C4-2B (cell line): Measurements from ENCODE around the gene PFKP.

ENCODE experiments used
- H3K27ac ChIP-seq: fragments of 450-650 bp; 2 replicates; pipeline ENCODE4 v1.5.1; 2017
- ZFX ChIP-seq: fragments of 450-650 bp; IDR thresholded peaks from 2 replicates; pipeline ENCODE4 v1.6.1; 2017
- TF ChIP-seq, protein P1 (sequence below): fragments of 450-650 bp; conservative IDR thresholded peaks from 2 replicates; pipeline ENCODE4 v1.5.1; 2017; ENCODE audit warnings: mild to moderate bottlenecking

PFKP gene

GRCh38 chr10:3145366-3145765 lies 78.0 kb downstream of the PFKP start:
- no peak overlapping the region for H3K27ac ChIP-seq
- TF ChIP-seq, protein P1, sequence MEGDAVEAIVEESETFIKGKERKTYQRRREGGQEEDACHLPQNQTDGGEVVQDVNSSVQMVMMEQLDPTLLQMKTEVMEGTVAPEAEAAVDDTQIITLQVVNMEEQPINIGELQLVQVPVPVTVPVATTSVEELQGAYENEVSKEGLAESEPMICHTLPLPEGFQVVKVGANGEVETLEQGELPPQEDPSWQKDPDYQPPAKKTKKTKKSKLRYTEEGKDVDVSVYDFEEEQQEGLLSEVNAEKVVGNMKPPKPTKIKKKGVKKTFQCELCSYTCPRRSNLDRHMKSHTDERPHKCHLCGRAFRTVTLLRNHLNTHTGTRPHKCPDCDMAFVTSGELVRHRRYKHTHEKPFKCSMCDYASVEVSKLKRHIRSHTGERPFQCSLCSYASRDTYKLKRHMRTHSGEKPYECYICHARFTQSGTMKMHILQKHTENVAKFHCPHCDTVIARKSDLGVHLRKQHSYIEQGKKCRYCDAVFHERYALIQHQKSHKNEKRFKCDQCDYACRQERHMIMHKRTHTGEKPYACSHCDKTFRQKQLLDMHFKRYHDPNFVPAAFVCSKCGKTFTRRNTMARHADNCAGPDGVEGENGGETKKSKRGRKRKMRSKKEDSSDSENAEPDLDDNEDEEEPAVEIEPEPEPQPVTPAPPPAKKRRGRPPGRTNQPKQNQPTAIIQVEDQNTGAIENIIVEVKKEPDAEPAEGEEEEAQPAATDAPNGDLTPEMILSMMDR, result no peak
- no peak for TF ChIP-seq ZFX

- H3K27ac ChIP-seq, result no peak overlapping the region
- no peak for TF ChIP-seq ZFX
- TF ChIP-seq, protein P1, result no peak
These were observed 78.9 kb downstream of the PFKP start for GRCh38 chr10:3146289-3146688.

GRCh38 chr10:3147117-3147820 lies 79.9 kb downstream of the PFKP start:
- H3K27ac ChIP-seq, result no peak overlapping the region
- TF ChIP-seq, protein P1, result no peak
- TF ChIP-seq ZFX, result no peak

GRCh38 chr10:3148041-3148440 lies 80.7 kb downstream of the PFKP start:
- no peak overlapping the region for H3K27ac ChIP-seq
- no peak for TF ChIP-seq ZFX

DNA sequence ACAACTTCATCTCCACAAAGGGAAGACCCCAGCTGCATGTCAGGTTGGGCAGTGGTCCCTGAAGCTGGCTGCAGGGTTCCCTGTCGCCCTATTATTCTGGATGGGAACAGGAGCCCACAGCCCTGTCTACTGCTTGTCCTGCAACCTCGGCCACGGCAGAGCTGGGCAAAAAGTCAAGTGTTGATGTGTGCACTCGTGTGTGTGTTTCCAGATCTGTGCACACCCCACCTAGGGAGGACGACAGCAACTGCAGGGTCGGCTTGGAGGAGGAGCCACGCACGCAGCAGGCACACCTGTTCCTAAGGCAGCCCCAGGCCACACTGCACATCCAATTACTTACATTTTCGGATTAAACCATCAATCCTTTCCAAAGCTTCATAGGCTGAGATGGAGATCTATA lies 81.6 kb downstream of the PFKP start:
- no peak overlapping the region for H3K27ac ChIP-seq
- TF ChIP-seq, protein P1, result no peak
- TF ChIP-seq ZFX, result no peak

GRCh38 chr10:3149918-3150317 lies 82.6 kb downstream of the PFKP start:
- H3K27ac ChIP-seq, result no peak overlapping the region
- no peak for TF ChIP-seq ZFX
- TF ChIP-seq, protein P1, result no peak

DNA sequence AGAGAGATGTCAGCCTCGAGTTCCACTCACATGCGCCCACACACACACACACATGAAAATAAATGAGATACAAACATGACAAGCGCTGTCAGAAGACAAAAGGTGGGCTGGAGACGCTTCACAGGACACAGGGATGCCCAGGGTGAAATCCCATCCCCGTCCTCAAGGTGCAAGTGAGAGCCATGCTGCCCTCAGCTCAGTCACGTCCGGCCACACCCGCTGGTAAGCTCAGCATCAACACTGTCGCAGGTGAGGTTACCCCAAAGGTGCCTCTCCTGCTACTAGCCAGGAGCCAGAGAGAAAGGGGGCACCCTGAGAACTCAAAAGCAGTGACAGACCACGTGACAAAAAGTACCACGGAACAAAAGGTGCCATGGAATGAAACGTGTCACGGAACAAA lies 83.0 kb downstream of the PFKP start:
- TF ChIP-seq, protein P1, result no peak
- no peak for TF ChIP-seq ZFX

GRCh38 chr10:3150961-3151360 lies 83.6 kb downstream of the PFKP start:
- TF ChIP-seq, protein P1, result no peak
- H3K27ac ChIP-seq, result no peak overlapping the region

More for the DNA sequence above, 83.0 kb downstream of the PFKP start:
- H3K27ac ChIP-seq, result no peak overlapping the region
